Measurements from ENCODE around the gene ETNPPL.

The ETNPPL gene

DNA sequence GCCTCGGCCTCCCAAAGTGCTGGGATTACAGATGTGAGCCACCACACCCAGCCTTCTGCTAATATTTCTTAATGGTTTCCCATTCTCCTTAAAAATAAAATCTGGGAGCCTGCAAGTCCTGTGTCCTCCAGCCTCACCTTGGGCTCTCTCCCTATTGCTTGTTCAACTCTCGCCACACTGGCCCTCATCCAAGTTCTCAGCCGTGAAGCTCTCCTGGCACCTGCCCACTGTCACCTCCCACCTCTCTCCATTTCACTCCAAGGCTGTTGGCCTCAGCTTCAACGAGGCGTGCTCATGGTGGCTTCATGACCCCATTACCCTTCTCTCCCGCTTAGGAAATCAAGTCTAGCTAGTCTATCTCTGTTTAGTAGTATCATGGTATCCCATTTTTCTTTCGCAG is 9.5 kb upstream of the ETNPPL start:
- H3K4me1 ChIP-seq, result no peaks in the 10 kb centered on the region
- H3K4me3 ChIP-seq (ENCODE audit: low read depth, low read length), result no peak overlapping the region
- no peaks in the 10 kb centered on the region for H3K36me3 ChIP-seq
- no peaks in the 10 kb centered on the region for H3K27me3 ChIP-seq
- DNase-seq, result no peak
- TF ChIP-seq, protein P1, sequence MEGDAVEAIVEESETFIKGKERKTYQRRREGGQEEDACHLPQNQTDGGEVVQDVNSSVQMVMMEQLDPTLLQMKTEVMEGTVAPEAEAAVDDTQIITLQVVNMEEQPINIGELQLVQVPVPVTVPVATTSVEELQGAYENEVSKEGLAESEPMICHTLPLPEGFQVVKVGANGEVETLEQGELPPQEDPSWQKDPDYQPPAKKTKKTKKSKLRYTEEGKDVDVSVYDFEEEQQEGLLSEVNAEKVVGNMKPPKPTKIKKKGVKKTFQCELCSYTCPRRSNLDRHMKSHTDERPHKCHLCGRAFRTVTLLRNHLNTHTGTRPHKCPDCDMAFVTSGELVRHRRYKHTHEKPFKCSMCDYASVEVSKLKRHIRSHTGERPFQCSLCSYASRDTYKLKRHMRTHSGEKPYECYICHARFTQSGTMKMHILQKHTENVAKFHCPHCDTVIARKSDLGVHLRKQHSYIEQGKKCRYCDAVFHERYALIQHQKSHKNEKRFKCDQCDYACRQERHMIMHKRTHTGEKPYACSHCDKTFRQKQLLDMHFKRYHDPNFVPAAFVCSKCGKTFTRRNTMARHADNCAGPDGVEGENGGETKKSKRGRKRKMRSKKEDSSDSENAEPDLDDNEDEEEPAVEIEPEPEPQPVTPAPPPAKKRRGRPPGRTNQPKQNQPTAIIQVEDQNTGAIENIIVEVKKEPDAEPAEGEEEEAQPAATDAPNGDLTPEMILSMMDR (IDR thresholded peaks at IDR 0.05; ENCODE audit: low read depth, low read length), result no peak
- no peaks in the 10 kb centered on the region for H3K9me3 ChIP-seq

GRCh38 chr4:108766058-108766457 is 3.2 kb upstream of the ETNPPL start:
- Histone ChIP-seq H3K27me3 (peaks cover 33% of the 10 kb centered on the region), H3K9me3 (no peaks in the 10 kb centered on the region; the same call in 1 of the 2 replicates)

DNA sequence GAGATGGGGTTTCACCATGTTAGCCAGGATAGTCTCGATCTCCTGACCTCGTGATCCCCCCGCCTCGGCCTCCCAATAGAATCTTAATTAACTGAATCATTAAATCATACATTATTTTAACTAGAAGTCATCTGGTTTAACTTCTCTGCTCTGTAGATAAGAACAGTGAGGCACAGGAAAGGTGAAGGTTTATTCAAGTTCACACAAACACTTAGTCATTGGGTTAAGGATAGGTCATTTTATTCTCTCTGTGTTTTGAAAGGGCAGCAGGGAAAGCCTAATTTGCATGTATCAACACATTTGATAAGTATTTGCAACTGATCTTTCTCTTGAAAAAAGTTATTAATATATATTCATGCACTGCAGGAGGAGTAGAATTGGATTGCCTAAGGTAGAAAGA is 1.1 kb upstream of the ETNPPL start:
- H3K4me1 ChIP-seq, result no peaks in the 10 kb centered on the region
- TF ChIP-seq, protein P1 (IDR thresholded peaks at IDR 0.05; ENCODE audit: low read depth, low read length), result no peak
- no peaks in the 10 kb centered on the region; the same call in 1 of the 2 replicates for H3K9me3 ChIP-seq
- DNase-seq, result no peak
- H3K36me3 ChIP-seq, result no peaks in the 10 kb centered on the region
- peaks cover 51% of the 10 kb centered on the region for H3K27me3 ChIP-seq
- no peak overlapping the region for H3K4me3 ChIP-seq (ENCODE audit: low read depth, low read length)

More at GRCh38 chr4:108766058-108766457, 3.2 kb upstream of the ETNPPL start:
- Histone ChIP-seq H3K4me1 (no peaks in the 10 kb centered on the region), H3K4me3 (ENCODE audit: low read depth, low read length) (no peak overlapping the region), H3K36me3 (no peaks in the 10 kb centered on the region)
- no peak for DNase-seq
- TF ChIP-seq, protein P1 (IDR thresholded peaks at IDR 0.05; ENCODE audit: low read depth, low read length), result no peak

- Histone ChIP-seq H3K36me3 (no peaks in the 10 kb centered on the region), H3K27me3 (peaks cover 58% of the 10 kb centered on the region), H3K4me3 (ENCODE audit: low read depth, low read length) (no peak overlapping the region; the same call in 1 of the 2 replicates), H3K9me3 (no peaks in the 10 kb centered on the region; the same call in 1 of the 2 replicates), H3K4me1 (no peaks in the 10 kb centered on the region)
- no peak for DNase-seq
- TF ChIP-seq, protein P1 (IDR thresholded peaks at IDR 0.05; ENCODE audit: low read depth, low read length), result no peak
Measured at GRCh38 chr4:108763226-108763593, 357 bp upstream of the ETNPPL start.

DNA sequence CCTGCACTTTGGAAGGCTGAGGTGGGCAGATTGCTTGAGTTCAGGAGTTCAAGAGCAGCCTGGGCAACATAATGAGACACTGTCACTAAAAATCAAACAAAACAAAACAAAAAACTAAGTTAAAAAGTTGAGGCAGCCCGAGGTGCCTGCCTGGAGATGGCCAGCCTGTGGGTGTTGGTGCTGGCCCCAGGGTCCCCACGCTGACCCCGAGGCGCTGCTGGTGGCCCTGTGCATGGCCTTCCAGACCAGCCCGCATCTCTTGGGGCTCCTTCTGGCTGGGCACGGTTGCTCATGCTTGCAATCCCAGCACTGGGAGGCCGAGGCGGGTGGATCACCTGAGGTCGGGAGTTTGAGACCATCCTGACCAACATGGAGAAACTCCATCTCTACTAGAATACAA is 4.4 kb downstream of the ETNPPL start:
- no peak for DNase-seq
- H3K36me3 ChIP-seq, result no peaks in the 10 kb centered on the region
- no peaks in the 10 kb centered on the region for H3K4me1 ChIP-seq
- H3K27me3 ChIP-seq, result peaks cover 51% of the 10 kb centered on the region
- TF ChIP-seq, protein P1 (IDR thresholded peaks at IDR 0.05; ENCODE audit: low read depth, low read length), result no peak
- no peak overlapping the region for H3K4me3 ChIP-seq (ENCODE audit: low read depth, low read length)
- H3K9me3 ChIP-seq, result no peaks in the 10 kb centered on the region; the same call in 1 of the 2 replicates

GRCh38 chr4:108754327-108754726 is 8.5 kb downstream of the ETNPPL start:
- Histone ChIP-seq H3K36me3 (no peaks in the 10 kb centered on the region), H3K27me3 (peaks cover 18% of the 10 kb centered on the region), H3K4me1 (no peaks in the 10 kb centered on the region), H3K9me3 (no peaks in the 10 kb centered on the region), H3K4me3 (ENCODE audit: low read depth, low read length) (no peak overlapping the region)
- no peak for DNase-seq
- TF ChIP-seq, protein P1 (IDR thresholded peaks at IDR 0.05; ENCODE audit: low read depth, low read length), result no peak
